ENCODE data around the gene ARID1B. TPM values are rescaled to one million over a fixed set of nuclear protein-coding genes. Genes with fewer than 3 reads are reported as not detected.
A peak's percentile ranks its signal among the peaks of the same experiment; 100 is the strongest.

ARID1B gene
- total RNA-seq, 1 donor from 2014 or later = 79.1 TPM

DNA sequence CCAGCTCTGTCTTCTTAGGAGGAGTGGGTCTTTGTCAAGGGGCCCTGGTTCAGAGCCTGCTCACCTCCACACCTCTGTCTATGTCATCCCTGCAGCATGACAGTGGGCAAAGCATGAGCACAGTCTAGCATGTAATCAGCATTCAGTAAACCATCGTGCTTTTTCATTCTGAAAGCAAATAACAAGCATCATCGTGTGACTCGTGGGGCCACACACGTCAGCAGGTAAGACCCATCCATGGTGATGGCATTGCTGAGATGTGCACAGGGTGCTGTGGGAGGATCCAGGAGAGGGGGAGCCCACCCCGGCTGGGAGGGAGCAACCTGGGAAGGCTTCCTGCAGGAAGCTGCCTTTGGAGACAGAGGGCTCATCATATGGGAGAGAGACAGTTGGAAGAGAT is 439.4 kb downstream of the ARID1B start:
- Mint-ChIP-seq H3K36me3 (ENCODE audit: low read depth) (peaks cover 2% of the 10 kb centered on the region), H3K27me3 (ENCODE audit: insufficient read depth) (peaks cover 3% of the 10 kb centered on the region), H3K27ac (peak overlapping the region; percentile 24), H3K4me1 (ENCODE audit: low read depth) (peaks cover 11% of the 10 kb centered on the region), H3K4me3 (no peak overlapping the region), H3K9me3 (no peaks in the 10 kb centered on the region)
- intact Hi-C loops (cut with micrococcal nuclease) = no loop called here
- no peak for DNase-seq (ENCODE audit: low spot score)

DNA sequence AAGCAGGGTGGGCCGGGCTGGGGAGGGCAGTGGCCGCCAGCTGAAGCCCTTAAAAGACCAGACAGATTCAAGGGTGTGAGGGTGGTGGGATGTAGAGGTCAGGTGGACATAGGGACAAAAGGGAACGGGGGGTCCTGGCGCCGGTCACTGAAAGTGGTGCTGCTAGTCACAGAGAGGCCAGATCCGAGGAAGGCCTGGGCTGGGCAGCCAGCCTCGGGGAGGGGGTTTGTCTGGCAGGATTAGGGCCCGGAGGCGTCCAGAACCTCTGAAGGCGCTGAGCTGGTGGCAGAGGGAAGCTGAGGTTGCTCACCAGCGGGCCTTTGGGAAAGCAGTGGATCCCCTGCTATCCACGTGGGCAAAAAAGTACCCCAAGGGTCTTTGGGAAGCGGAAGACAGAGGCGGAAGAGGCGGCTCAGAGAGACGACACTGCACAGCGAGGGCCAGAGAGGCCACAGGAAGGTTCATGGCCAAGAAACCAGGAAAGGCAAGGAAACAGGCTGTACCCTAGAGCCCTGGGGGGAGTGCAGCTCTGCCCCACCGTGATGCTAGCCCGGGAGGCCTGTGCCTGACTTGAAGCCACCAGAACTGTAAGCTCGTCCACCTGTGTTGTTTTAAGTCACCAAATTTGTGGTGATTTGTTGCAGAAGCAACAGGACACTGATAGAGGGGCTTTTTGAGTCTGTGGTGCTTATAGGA is 440.2 kb downstream of the ARID1B start:
- DNase-seq (ENCODE audit: low spot score) = no peak
- Mint-ChIP-seq H3K4me1 (ENCODE audit: low read depth) (peaks cover 15% of the 10 kb centered on the region), H3K36me3 (ENCODE audit: low read depth) (peaks cover 2% of the 10 kb centered on the region), H3K27ac (no peak overlapping the region), H3K27me3 (ENCODE audit: insufficient read depth) (peaks cover 3% of the 10 kb centered on the region), H3K9me3 (no peaks in the 10 kb centered on the region), H3K4me3 (no peak overlapping the region)
- intact Hi-C loops (cut with micrococcal nuclease) = no loop called here

DNA sequence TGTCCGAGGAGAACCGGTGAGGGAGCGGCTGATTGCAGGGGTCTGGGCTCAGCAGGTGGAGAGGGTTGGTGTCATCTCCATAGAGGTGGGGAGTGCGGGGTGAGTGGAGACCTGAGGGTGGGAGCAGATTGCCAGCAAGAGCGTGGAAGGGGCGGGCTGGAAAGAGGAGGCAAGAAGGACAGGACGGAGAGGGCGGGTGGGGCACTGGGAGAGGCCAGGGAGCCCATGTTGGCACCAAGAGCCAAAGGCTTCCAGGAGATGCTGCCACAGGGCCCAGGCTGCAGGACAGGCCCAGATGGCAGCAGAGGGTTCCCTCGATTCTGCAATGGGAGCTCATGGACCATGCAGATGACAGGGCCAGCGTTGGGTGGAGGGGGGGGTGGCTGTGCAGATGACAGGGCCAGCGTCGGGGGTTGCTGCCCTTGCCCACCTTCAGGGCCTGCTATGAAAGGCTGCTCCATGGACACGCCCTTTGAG is 440.8 kb downstream of the ARID1B start:
- peaks cover 3% of the 10 kb centered on the region for H3K27me3 Mint-ChIP-seq (ENCODE audit: insufficient read depth)
- no peak for DNase-seq (ENCODE audit: low spot score)
- no peak overlapping the region for H3K4me3 Mint-ChIP-seq
- H3K9me3 Mint-ChIP-seq = no peaks in the 10 kb centered on the region
- peaks cover 21% of the 10 kb centered on the region for H3K4me1 Mint-ChIP-seq (ENCODE audit: low read depth)
- intact Hi-C loops (cut with micrococcal nuclease) = no loop called here
- no peak overlapping the region for H3K27ac Mint-ChIP-seq
- H3K36me3 Mint-ChIP-seq (ENCODE audit: low read depth) = peaks cover 3% of the 10 kb centered on the region

DNA sequence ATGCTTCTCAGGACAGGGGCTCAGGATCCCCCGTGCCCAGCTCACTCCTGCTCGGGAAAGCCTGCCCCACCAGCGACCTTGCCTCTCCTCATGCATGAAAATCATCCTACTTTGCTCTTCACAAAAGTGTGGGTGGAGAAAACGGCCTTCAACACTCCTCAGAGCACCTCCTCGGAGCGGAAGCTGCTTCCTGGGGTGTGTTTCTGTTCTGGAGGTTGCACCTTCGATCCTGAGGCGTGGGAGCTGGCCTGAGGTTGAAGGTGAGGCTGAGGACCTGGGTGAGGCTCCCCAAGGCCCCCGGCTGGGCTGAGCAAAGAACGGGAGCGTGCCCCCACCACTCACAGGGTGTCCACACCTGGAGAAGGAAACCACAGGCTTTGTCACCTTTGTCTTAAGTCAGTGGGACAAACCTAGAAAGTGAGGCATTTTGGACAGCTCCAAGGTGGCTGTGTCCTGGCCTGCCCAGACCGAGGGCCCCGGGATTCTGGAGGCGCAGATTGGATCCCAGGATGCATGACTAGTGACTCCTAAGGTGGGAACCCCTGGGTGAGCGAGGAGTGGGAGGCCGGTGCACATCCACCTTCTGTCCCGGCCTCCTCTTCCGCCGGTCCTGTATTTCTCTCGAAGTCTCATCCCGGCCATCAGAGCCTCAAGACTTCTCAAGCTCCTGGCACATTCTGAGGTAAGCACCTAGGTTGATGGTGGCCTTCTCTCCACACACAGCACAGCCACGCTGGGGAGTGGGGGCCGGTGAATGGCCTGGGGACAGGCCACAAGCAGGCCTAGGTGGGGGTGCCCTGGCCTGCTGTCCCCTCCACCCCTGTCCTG is 441.4 kb downstream of the ARID1B start:
- DNase-seq (ENCODE audit: low spot score) = no peak
- H3K9me3 Mint-ChIP-seq = no peaks in the 10 kb centered on the region
- H3K27ac Mint-ChIP-seq = no peak overlapping the region
- intact Hi-C loops (cut with micrococcal nuclease) = no loop called here
- no peak overlapping the region for H3K4me3 Mint-ChIP-seq
- peaks cover 3% of the 10 kb centered on the region for H3K36me3 Mint-ChIP-seq (ENCODE audit: low read depth)
- H3K4me1 Mint-ChIP-seq (ENCODE audit: low read depth) = peaks cover 26% of the 10 kb centered on the region
- H3K27me3 Mint-ChIP-seq (ENCODE audit: insufficient read depth) = peaks cover 3% of the 10 kb centered on the region

DNA sequence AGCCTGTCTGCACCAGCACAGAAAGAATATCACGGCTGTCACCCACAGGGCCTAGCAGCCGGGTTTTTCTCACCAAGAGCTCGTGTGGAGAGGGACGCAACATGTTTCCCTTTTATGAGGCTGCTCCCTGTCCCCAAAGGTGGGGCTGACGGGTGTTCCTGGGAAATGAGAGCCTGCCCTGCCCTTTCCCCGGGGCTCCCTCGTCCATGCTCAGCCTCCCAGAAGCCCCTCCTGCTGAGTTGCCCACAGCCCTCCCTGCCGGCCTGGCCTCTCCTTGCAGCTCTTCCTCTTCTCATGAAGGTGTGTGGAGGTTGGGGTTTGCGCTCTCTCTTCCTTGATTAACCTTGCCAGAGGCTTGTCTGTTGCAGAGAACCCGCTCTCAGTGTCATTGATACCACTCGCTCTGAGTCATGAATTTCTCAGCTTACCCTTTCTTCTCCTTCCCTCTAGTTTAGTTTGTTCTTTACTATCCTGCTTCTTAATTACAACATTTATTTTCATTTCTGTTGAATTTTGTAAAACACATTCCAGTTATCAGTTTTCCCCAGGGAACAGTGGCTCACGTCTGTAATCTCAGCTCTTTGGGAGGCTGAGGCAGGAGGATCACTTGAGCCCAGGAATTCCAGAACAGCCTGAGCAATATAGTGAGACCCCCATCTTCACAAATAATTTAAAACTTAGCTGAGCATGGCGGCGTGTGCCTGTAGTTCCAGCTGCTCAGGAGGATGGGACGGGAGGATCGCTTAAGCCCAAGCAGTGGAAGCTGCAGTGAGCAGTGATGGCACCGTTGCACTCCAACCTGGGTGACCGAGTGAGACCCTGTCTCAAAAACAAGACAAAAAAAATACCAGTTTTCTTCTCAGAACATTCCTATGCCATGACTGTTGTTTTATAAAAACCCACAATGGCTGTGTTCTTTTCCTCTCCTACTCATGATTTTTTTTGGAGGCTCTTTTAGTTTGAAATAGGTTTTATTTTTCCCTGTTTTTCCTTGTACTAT is 442.3 kb downstream of the ARID1B start:
- Mint-ChIP-seq H3K9me3 (no peaks in the 10 kb centered on the region), H3K4me3 (no peak overlapping the region), H3K36me3 (ENCODE audit: low read depth) (peaks cover 3% of the 10 kb centered on the region), H3K27ac (no peak overlapping the region), H3K27me3 (ENCODE audit: insufficient read depth) (peaks cover 3% of the 10 kb centered on the region), H3K4me1 (ENCODE audit: low read depth) (peaks cover 28% of the 10 kb centered on the region)
- no peak for DNase-seq (ENCODE audit: low spot score)
- intact Hi-C loops (cut with micrococcal nuclease) = loop anchor here (10.0 kb wide), 1 partner anchor 535 kb away; no protein-coding TSS in a partner anchor

DNA sequence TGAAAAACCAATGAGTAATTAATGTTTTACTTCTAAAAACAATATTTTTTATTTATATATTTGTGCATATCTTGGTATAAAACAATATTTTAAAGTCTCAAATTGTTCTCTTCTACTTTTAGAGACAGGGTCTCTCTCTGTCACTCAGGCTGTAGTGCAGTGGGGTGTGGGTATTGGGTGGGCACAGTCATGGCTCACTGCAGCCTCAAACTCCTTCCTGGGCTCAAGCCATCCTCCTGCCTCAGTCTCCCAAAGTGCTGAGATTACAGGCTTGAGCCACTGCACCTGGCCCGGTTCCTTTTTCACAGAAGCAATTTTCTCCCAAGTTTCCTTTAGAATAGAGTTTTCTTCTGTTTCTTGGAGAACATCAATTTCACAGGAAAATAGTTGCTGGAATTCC is 443.3 kb downstream of the ARID1B start:
- Mint-ChIP-seq H3K27ac (no peak overlapping the region), H3K4me1 (ENCODE audit: low read depth) (peaks cover 28% of the 10 kb centered on the region)

DNA sequence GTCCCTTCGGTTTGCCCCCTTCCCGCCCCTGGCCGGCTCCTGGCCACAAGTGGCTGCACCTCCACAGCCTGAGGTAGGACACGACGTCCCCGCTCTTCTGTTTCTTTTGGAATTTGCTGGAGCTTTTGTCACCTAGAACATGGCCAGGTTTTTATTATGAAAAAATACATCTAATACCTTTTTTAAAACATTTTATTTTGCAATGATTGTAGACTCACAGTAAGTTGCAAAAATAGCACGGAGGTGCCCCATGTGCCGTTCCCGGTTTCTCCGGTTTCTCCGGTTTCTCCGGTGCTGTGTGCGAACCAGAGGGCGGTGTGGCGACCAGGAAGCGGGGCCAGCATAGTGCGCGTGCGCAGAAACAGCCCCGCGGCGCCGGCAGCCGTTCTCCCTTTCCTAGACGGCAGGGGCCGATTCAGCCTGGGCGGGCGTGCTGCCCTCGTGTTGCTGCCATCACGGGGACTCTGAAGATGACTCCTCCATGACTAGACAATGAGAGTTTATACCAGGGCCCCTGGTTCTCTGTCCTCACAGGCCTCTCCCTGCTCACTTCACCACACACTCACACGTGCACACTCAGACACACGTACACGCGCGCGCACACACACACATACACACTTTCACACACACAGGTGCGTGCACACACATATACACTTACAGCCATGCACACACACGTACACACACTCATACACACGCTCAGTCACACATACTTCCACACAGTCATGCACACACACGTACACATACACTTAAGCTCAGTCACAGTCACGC is 444.1 kb downstream of the ARID1B start:
- H3K36me3 Mint-ChIP-seq (ENCODE audit: low read depth) = peaks cover 3% of the 10 kb centered on the region
- H3K4me1 Mint-ChIP-seq (ENCODE audit: low read depth) = peaks cover 33% of the 10 kb centered on the region
- intact Hi-C loops (cut with micrococcal nuclease) = loop anchor here (1.0 to 10.0 kb wide), 3 partner anchors 14 to 536 kb away; no protein-coding TSS in a partner anchor
- peak overlapping the region; percentile 79 for H3K4me3 Mint-ChIP-seq
- peak overlapping the region; percentile 82 for H3K27ac Mint-ChIP-seq
- peaks cover 4% of the 10 kb centered on the region for H3K27me3 Mint-ChIP-seq (ENCODE audit: insufficient read depth)
- H3K9me3 Mint-ChIP-seq = no peaks in the 10 kb centered on the region
- peak; percentile 80 for DNase-seq (ENCODE audit: low spot score)

More for the DNA sequence above, 443.3 kb downstream of the ARID1B start:
- Mint-ChIP-seq H3K36me3 (ENCODE audit: low read depth) (peaks cover 3% of the 10 kb centered on the region), H3K27me3 (ENCODE audit: insufficient read depth) (peaks cover 3% of the 10 kb centered on the region), H3K9me3 (no peaks in the 10 kb centered on the region), H3K4me3 (peak overlapping the region; percentile 79)
- intact Hi-C loops (cut with micrococcal nuclease) = loop anchor here (10.0 kb wide), 1 partner anchor 536 kb away; no protein-coding TSS in a partner anchor
- no peak for DNase-seq (ENCODE audit: low spot score)

DNA sequence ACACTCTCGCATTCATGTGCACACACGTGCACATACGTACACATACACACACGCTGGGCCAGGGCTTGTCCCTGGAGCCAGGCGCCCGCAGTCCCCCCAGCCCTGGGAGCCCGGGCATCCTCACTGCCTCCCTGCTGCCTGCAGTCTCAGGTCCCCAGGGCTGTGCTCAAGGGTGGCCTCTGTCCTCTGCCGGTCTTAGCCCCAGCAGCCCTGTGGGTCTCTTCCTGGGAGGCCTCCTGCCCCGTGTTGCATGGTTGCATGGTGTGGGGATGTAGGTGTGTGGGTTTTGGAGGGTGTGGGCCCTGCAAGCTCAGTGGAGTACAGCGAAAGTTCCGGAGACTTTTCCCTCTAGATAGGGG is 444.6 kb downstream of the ARID1B start:
- Mint-ChIP-seq H3K27ac (no peak overlapping the region), H3K4me1 (ENCODE audit: low read depth) (peaks cover 35% of the 10 kb centered on the region), H3K9me3 (no peaks in the 10 kb centered on the region), H3K4me3 (peak overlapping the region; percentile 79), H3K27me3 (ENCODE audit: insufficient read depth) (peaks cover 4% of the 10 kb centered on the region), H3K36me3 (ENCODE audit: low read depth) (peaks cover 3% of the 10 kb centered on the region)
- intact Hi-C loops (cut with micrococcal nuclease) = loop anchor here (1.0 to 10.0 kb wide), 3 partner anchors 14 to 537 kb away; no protein-coding TSS in a partner anchor
- DNase-seq (ENCODE audit: low spot score) = no peak

DNA sequence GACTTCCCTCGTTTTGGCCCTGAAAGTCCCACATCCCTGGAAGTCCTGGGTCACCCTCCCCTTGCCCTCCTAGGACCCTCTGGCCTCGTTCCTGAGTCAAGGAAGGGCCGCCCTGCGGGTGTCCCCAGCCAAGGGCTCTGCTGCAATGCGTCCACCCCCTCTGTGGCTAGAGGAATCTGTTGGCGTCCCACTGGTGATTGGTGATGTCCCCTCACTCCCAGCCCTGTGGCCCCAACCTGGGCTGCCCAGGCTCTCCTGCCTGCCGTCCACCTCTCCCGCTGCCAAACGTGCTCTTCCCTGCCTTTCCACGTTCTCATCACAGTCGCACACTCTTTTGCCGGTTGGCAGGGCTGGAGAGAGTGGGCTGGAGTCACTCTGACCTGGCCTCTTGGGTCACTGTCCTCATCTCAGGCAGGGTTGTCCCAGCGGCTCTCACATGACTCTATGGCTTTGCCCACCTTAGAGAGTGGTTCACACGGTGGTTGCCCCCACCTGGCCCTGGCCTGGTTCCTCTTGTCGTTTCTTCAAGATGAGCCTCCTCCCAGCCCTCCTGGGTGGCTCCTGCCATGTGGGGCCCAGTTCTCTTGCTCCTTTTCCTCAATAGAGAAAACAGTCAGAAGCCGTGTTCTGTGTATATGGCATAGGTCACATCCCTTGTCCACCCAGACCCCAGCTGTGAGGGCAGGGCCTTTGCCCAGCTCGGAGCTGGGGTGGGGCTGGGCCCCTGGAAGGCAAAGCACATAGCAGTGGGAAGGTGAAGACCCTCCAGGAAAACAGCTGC is 445.2 kb downstream of the ARID1B start:
- no peak for DNase-seq (ENCODE audit: low spot score)
- peak overlapping the region; percentile 81 for H3K4me3 Mint-ChIP-seq
- no peaks in the 10 kb centered on the region for H3K9me3 Mint-ChIP-seq
- peaks cover 41% of the 10 kb centered on the region for H3K4me1 Mint-ChIP-seq (ENCODE audit: low read depth)
- H3K27me3 Mint-ChIP-seq (ENCODE audit: insufficient read depth) = peaks cover 4% of the 10 kb centered on the region
- H3K27ac Mint-ChIP-seq = peak overlapping the region; percentile 73
- H3K36me3 Mint-ChIP-seq (ENCODE audit: low read depth) = peaks cover 3% of the 10 kb centered on the region
- intact Hi-C loops (cut with micrococcal nuclease) = loop anchor here (10.0 kb wide), 1 partner anchor 538 kb away; no protein-coding TSS in a partner anchor

DNA sequence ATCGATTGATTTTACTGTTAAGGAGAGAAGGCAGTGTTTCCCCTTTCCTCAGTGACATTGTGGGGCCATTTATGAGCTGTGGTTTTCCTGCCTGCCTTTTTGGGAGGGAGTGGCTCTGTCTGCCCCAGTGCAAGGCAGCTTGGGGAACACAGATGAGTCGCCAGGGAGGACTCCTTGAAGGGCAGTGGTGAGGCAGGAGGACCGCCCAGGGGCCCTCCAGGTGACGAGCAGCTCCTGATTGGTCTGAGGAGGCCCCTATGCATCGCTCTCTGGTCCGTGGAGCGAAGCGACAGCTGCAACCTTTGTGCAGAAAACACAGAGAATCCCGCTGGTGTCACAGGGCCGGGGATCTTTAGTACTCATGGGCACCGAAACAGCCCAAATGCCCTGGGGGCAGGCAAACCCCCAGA is 445.8 kb downstream of the ARID1B start:
- H3K4me3 Mint-ChIP-seq = no peak overlapping the region
- H3K27me3 Mint-ChIP-seq (ENCODE audit: insufficient read depth) = peaks cover 4% of the 10 kb centered on the region
- no peaks in the 10 kb centered on the region for H3K9me3 Mint-ChIP-seq
- DNase-seq (ENCODE audit: low spot score) = no peak
- no peak overlapping the region for H3K27ac Mint-ChIP-seq
- intact Hi-C loops (cut with micrococcal nuclease) = loop anchor here (10.0 kb wide), 1 partner anchor 538 kb away; no protein-coding TSS in a partner anchor
- peaks cover 47% of the 10 kb centered on the region for H3K4me1 Mint-ChIP-seq (ENCODE audit: low read depth)
- peaks cover 3% of the 10 kb centered on the region for H3K36me3 Mint-ChIP-seq (ENCODE audit: low read depth)

DNA sequence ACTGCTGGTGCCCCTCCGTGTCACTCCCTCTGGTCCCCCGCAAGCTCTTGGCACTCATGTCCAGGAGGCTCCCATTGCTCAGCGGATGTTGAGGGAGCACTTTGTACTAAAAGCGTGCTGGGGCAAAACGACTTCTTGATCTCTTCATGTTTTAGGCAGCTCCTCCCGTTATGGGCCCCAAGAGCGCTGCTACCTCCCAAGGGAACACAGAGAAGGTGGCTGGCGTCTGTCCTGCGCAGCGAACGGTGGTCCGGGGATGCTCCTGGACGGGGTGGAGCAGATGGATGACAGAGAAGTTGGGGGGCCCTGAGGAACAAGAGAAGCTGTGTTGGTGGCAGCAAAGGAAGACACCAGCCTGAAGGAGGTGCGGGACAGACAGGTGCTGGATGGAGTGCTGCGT is 446.3 kb downstream of the ARID1B start:
- intact Hi-C loops (cut with micrococcal nuclease) = loop anchor here (10.0 kb wide), 1 partner anchor 539 kb away; no protein-coding TSS in a partner anchor
- Mint-ChIP-seq H3K9me3 (no peaks in the 10 kb centered on the region), H3K27me3 (ENCODE audit: insufficient read depth) (peaks cover 4% of the 10 kb centered on the region), H3K4me3 (no peak overlapping the region), H3K36me3 (ENCODE audit: low read depth) (peaks cover 3% of the 10 kb centered on the region), H3K27ac (no peak overlapping the region), H3K4me1 (ENCODE audit: low read depth) (peaks cover 48% of the 10 kb centered on the region)
- DNase-seq (ENCODE audit: low spot score) = no peak

Data from activated T-helper 1 cell treated with anti-CD3 and anti-CD28 coated beads, Interleukin-12 subunit alpha, Interleukin-12 subunit beta, Interleukin-2, Interleukin-4 antibody, amounts not matched to agents 30 ng/mL and 10 ng/mL and 1 ng/mL, durations not matched to agents 14 hours and 24 hours and 36 hours (primary cell).